HCT116 (cell line): ENCODE data around the gene RPRM. TPM values are rescaled to one million over a fixed set of nuclear protein-coding genes. Genes with fewer than 3 reads are reported as not detected.

Experiments
- ATAC-seq: fragments of 200-7000 bp; cut with Tn5 transposase; 2 replicates; pipeline ENCODE4 v1.9.1; 2020; ENCODE audit warnings: mild to moderate bottlenecking, moderate library complexity
- BruUV-seq: library from RNA; stranded (reverse); fragments of 400-500 nt; replicated peaks from 2 replicates; lab custom pipeline; 2021; lab: Mats Ljungman, UMichigan
- CTCF ChIA-PET: fragments of 300-600 bp; sonication (Branson Sonifier 250); formaldehyde crosslinking; loops from one replicate; lab custom pipeline; 2021; ENCODE audit warnings: antibody characterized with exemption; lab: Charles Lee
- POLR2A ChIA-PET: fragments of 300-600, 350-600 bp; sonication (Branson Sonifier 250); formaldehyde crosslinking; loops from one replicate; lab custom pipeline; 2021; ENCODE audit warnings: antibody characterized with exemption; lab: Charles Lee
- RAD21 ChIA-PET, 2 experiments: fragments of 300-600 bp; sonication (Branson Sonifier 250); formaldehyde crosslinking; loops; one replicate each; lab custom pipeline; 2023; ENCODE audit warnings: low total read pairs in 2 of 2; ENCODE audit not compliant: uncharacterized antibody in 2 of 2, unreplicated experiment in 2 of 2, low non-redundant PET in 1 of 2; lab: Charles Lee
- DNase-seq: peaks from one replicate; pipeline ENCODE4 v3.0.0-alpha.2; 2010; ENCODE audit warnings: low read depth, low spot score
- H2AFZ ChIP-seq: fragments of 200-600 bp; shearing (Covaris generic), sonication (generic); 2 replicates; pipeline ENCODE4 v1.6.1; 2017; ENCODE audit warnings: low read depth, mixed run types, mixed read lengths, antibody characterized with exemption, low read length; ENCODE audit not compliant: poor library complexity, severe bottlenecking
- H3K27ac ChIP-seq: 2 replicates; pipeline ENCODE4 v1.5.1; 2012; ENCODE audit warnings: low read depth, low read length
- H3K27me3 ChIP-seq: fragments of 200-600 bp; sonication (generic); 2 replicates; pipeline ENCODE4 v1.6.1; 2016; ENCODE audit warnings: mixed run types, low read length, mixed read lengths; ENCODE audit not compliant: insufficient read depth
- H3K36me3 ChIP-seq, 2 experiments: fragments of 200-500 bp in 1 of 2; fragments of 200-600 bp in 1 of 2; sonication (Bioruptor generic) in 1 of 2; sonication (generic) in 1 of 2; 2 replicates each; pipeline versions ENCODE4 v1.5.1 to v1.6.1; 2014 to 2016; ENCODE audit warnings: low read length in 2 of 2, inconsistent platforms in 1 of 2, mixed read lengths in 1 of 2, mixed run types in 1 of 2; ENCODE audit not compliant: insufficient read depth in 2 of 2, control insufficient read depth in 1 of 2
- H3K4me1 ChIP-seq, 2 experiments: fragments of 200-600 bp in 1 of 2; sonication (generic) in 1 of 2; 2 replicates each; pipeline versions ENCODE4 v1.5.1 to v1.6.1; 2012 to 2017; ENCODE audit warnings: low read length in 2 of 2, inconsistent platforms in 1 of 2, mild to moderate bottlenecking in 1 of 2, mixed read lengths in 1 of 2, mixed run types in 1 of 2, moderate library complexity in 1 of 2; ENCODE audit not compliant: insufficient read depth in 2 of 2, control insufficient read depth in 1 of 2
- H3K4me2 ChIP-seq: fragments of 200-600 bp; sonication (generic); 2 replicates; pipeline ENCODE4 v1.6.1; 2017; ENCODE audit warnings: mixed run types, low read length, mixed read lengths
- H3K4me3 ChIP-seq, 2 experiments: fragments of 200-600 bp in 1 of 2; sonication (generic) in 1 of 2; replicated peaks in 1 of 2; 2 replicates each; pipeline ENCODE4 v1.5.1; 2011 to 2016; ENCODE audit warnings: low read length in 2 of 2, control low read depth in 1 of 2, low read depth in 1 of 2, mild to moderate bottlenecking in 1 of 2, mixed read lengths in 1 of 2, mixed run types in 1 of 2
- H3K79me2 ChIP-seq: fragments of 200-600 bp; sonication (generic); 2 replicates; pipeline ENCODE4 v1.6.1; 2017; ENCODE audit warnings: mild to moderate bottlenecking, mixed run types, low read length, moderate library complexity, mixed read lengths; ENCODE audit not compliant: insufficient read depth
- H3K9ac ChIP-seq: fragments of 200-600 bp; sonication (generic); 2 replicates; pipeline ENCODE4 v1.6.1; 2016; ENCODE audit warnings: low read length, mixed read lengths
- H3K9me2 ChIP-seq: fragments of 200-600 bp; sonication (generic), shearing (Covaris generic); 2 replicates; pipeline ENCODE4 v1.6.1; 2017; ENCODE audit warnings: mixed run types, mild to moderate bottlenecking, moderate library complexity; ENCODE audit not compliant: insufficient read depth
- H3K9me3 ChIP-seq, 2 experiments: fragments of 200-500 bp in 1 of 2; fragments of 200-600 bp in 1 of 2; sonication (Bioruptor generic) in 1 of 2; sonication (generic) in 1 of 2; 2 replicates each; pipeline ENCODE4 v1.6.1; 2014 to 2017; ENCODE audit warnings: low read length in 2 of 2, mixed read lengths in 2 of 2, inconsistent platforms in 1 of 2, low read depth in 1 of 2, mild to moderate bottlenecking in 1 of 2, mixed run types in 1 of 2, moderate library complexity in 1 of 2; ENCODE audit not compliant: control insufficient read depth in 1 of 2, insufficient read depth in 1 of 2
- H4K20me1 ChIP-seq: fragments of 200-600 bp; sonication (generic), shearing (Covaris generic); 2 replicates; pipeline ENCODE4 v1.6.1; 2017; ENCODE audit warnings: mixed run types, mild to moderate bottlenecking, moderate library complexity; ENCODE audit not compliant: insufficient read depth
- CBX3 ChIP-seq: IDR thresholded peaks from 2 replicates; pipeline ENCODE4 v1.6.1; 2012; ENCODE audit warnings: low read depth
- EZH2 ChIP-seq: fragments of 200-600 bp; sonication (generic); IDR thresholded peaks from 2 replicates; pipeline ENCODE4 v1.6.1; 2017; ENCODE audit warnings: antibody characterized with exemption, mixed run types
- EZH2phosphoT487 ChIP-seq: fragments of 200-600 bp; IDR thresholded peaks from 2 replicates; pipeline ENCODE4 v1.6.1; 2018; ENCODE audit warnings: antibody characterized with exemption, borderline replicate concordance
- JUND ChIP-seq: IDR thresholded peaks from 2 replicates; pipeline ENCODE4 v1.6.1; 2012
- RAD21 ChIP-seq: IDR thresholded peaks from 2 replicates; pipeline ENCODE4 v1.6.1; 2012; ENCODE audit warnings: low read depth, mild to moderate bottlenecking
- SP1 ChIP-seq: IDR thresholded peaks from 2 replicates; pipeline ENCODE4 v1.6.1; 2012; ENCODE audit warnings: low read depth
- TCF7L2 ChIP-seq: IDR thresholded peaks from 2 replicates; pipeline ENCODE4 v1.7.0; 2011; ENCODE audit warnings: borderline replicate concordance, inconsistent platforms; ENCODE audit not compliant: insufficient read depth, insufficient read length; ENCODE audit errors: extremely low read depth
- YY1 ChIP-seq: IDR thresholded peaks from 2 replicates; pipeline ENCODE4 v1.6.1; 2011; ENCODE audit warnings: low read length, low read depth, moderate library complexity, mild to moderate bottlenecking; ENCODE audit not compliant: insufficient replicate concordance; ENCODE audit errors: extremely low read depth
- ZNF274 ChIP-seq: fragments of 200-500 bp; sonication (Bioruptor generic); IDR thresholded peaks from 2 replicates; pipeline ENCODE4 v1.6.1; 2014; ENCODE audit warnings: mild to moderate bottlenecking, low read depth, low read length, inconsistent platforms
- intact Hi-C: fragments of 100-400 bp; cut with micrococcal nuclease; formaldehyde crosslinking; loops from 2 replicates; pipeline ENCODE4 v1.10.0; 2022
- total RNA-seq: library from RNA; stranded (reverse); gene quantifications from one replicate; pipeline ENCODE4 v1.2.1, GENCODE V29; 2021; ENCODE audit not compliant: unreplicated experiment
- TF ChIP-seq, protein P1 (sequence below): IDR thresholded peaks from 2 replicates; pipeline ENCODE4 v1.6.1; 2012
- TF ChIP-seq, protein P2 (sequence below): IDR thresholded peaks from 2 replicates; pipeline ENCODE4 v1.6.1; 2012
- TF ChIP-seq, protein P3 (sequence below): IDR thresholded peaks from 2 replicates; pipeline ENCODE4 v1.6.1; 2012; ENCODE audit warnings: low read depth
- TF ChIP-seq, protein P4 (sequence below), 3 experiments: fragments of 200-600 bp in 1 of 3; sonication (generic) in 1 of 3; IDR thresholded peaks in 2 of 3; conservative IDR thresholded peaks in 1 of 3; 2 replicates each; pipeline ENCODE4 v1.5.1; 2012 to 2017; ENCODE audit warnings: low read depth in 2 of 3, low read length in 2 of 3, antibody characterized with exemption in 1 of 3, borderline replicate concordance in 1 of 3, control low read depth in 1 of 3, mild to moderate bottlenecking in 1 of 3, mixed read lengths in 1 of 3, mixed run types in 1 of 3, moderate library complexity in 1 of 3; ENCODE audit not compliant: insufficient read depth in 1 of 3

Gene RPRM
- total RNA-seq, 1 experiment from 2014 or later: not detected

DNA sequence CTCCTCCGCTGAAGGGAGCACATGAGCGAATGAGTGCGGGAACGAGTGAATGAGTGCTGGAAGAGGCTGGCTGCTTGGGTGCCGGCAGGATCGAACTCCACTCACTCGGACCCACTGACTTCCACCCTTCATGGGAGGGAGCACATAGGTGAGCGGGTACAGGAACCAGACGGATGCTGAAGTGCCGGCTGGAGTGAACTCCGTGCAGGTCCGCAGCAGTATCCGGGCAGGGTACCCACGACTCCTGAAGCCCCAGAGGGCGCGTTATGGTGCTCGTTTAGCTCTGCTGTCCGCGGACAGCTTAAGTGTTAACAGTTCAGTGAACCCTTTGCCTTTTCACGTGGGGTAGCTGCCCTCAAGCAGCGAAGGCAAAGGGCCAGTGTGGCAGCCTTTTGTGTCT is 23.2 kb downstream of the RPRM start:
- BruUV-seq: no TSS peak
- H3K36me3 ChIP-seq: no peaks in the 10 kb centered on the region
- H3K79me2 ChIP-seq: no peaks in the 10 kb centered on the region
- no peak overlapping the region for H2AFZ ChIP-seq
- ChIA-PET RAD21 (no interaction called here), CTCF (no interaction called here), POLR2A (no interaction called here)
- H3K4me3 ChIP-seq: no peak overlapping the region
- H3K27me3 ChIP-seq: no peaks in the 10 kb centered on the region
- ATAC-seq: no peak
- H3K9ac ChIP-seq: no peak overlapping the region
- DNase-seq: no peak
- no peaks in the 10 kb centered on the region for H3K9me2 ChIP-seq
- H4K20me1 ChIP-seq: no peaks in the 10 kb centered on the region
- H3K4me1 ChIP-seq: peaks cover 0 to 7% of the 10 kb centered on the region in 2 experiments; a peak in 2 of 4 replicates
- no peak overlapping the region for H3K27ac ChIP-seq
- no peaks in the 10 kb centered on the region for H3K9me3 ChIP-seq
- H3K4me2 ChIP-seq: no peak overlapping the region
- intact Hi-C loops: no loop called here
- TF ChIP-seq, protein P1, sequence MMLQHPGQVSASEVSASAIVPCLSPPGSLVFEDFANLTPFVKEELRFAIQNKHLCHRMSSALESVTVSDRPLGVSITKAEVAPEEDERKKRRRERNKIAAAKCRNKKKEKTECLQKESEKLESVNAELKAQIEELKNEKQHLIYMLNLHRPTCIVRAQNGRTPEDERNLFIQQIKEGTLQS: no peak
- TF ChIP-seq SP1 (no peak), TCF7L2 (no peak), RAD21 (no peak), YY1 (no peak), EZH2 (no peak), ZNF274 (no peak), EZH2phosphoT487 (no peak), CBX3 (no peak), JUND (no peak)
- TF ChIP-seq, protein P2, sequence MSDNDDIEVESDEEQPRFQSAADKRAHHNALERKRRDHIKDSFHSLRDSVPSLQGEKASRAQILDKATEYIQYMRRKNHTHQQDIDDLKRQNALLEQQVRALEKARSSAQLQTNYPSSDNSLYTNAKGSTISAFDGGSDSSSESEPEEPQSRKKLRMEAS: no peak
- TF ChIP-seq, protein P3, sequence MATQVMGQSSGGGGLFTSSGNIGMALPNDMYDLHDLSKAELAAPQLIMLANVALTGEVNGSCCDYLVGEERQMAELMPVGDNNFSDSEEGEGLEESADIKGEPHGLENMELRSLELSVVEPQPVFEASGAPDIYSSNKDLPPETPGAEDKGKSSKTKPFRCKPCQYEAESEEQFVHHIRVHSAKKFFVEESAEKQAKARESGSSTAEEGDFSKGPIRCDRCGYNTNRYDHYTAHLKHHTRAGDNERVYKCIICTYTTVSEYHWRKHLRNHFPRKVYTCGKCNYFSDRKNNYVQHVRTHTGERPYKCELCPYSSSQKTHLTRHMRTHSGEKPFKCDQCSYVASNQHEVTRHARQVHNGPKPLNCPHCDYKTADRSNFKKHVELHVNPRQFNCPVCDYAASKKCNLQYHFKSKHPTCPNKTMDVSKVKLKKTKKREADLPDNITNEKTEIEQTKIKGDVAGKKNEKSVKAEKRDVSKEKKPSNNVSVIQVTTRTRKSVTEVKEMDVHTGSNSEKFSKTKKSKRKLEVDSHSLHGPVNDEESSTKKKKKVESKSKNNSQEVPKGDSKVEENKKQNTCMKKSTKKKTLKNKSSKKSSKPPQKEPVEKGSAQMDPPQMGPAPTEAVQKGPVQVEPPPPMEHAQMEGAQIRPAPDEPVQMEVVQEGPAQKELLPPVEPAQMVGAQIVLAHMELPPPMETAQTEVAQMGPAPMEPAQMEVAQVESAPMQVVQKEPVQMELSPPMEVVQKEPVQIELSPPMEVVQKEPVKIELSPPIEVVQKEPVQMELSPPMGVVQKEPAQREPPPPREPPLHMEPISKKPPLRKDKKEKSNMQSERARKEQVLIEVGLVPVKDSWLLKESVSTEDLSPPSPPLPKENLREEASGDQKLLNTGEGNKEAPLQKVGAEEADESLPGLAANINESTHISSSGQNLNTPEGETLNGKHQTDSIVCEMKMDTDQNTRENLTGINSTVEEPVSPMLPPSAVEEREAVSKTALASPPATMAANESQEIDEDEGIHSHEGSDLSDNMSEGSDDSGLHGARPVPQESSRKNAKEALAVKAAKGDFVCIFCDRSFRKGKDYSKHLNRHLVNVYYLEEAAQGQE: no peak
- TF ChIP-seq, protein P4, sequence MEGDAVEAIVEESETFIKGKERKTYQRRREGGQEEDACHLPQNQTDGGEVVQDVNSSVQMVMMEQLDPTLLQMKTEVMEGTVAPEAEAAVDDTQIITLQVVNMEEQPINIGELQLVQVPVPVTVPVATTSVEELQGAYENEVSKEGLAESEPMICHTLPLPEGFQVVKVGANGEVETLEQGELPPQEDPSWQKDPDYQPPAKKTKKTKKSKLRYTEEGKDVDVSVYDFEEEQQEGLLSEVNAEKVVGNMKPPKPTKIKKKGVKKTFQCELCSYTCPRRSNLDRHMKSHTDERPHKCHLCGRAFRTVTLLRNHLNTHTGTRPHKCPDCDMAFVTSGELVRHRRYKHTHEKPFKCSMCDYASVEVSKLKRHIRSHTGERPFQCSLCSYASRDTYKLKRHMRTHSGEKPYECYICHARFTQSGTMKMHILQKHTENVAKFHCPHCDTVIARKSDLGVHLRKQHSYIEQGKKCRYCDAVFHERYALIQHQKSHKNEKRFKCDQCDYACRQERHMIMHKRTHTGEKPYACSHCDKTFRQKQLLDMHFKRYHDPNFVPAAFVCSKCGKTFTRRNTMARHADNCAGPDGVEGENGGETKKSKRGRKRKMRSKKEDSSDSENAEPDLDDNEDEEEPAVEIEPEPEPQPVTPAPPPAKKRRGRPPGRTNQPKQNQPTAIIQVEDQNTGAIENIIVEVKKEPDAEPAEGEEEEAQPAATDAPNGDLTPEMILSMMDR (IDR thresholded peaks at IDR 0.05 in 2 of 3, conservative IDR thresholded peaks at IDR 0.05 in 1 of 3; ENCODE audit: borderline replicate concordance in 1 of 3, insufficient read depth in 1 of 3, low read depth in 2 of 3, low read length in 2 of 3): no peak
- TF ChIP-seq, all 23 proteins: peak for 0
